HG03135 (cell line): ENCODE data around the gene SART1.

ENCODE experiments used
- ATAC-seq: cut with Tn5 transposase; IDR thresholded peaks from one replicate; pipeline ENCODE4 v1.9.1; 2021; ENCODE audit warnings: mild to moderate bottlenecking, moderate library complexity; ENCODE audit not compliant: unreplicated experiment

The SART1 gene

DNA sequence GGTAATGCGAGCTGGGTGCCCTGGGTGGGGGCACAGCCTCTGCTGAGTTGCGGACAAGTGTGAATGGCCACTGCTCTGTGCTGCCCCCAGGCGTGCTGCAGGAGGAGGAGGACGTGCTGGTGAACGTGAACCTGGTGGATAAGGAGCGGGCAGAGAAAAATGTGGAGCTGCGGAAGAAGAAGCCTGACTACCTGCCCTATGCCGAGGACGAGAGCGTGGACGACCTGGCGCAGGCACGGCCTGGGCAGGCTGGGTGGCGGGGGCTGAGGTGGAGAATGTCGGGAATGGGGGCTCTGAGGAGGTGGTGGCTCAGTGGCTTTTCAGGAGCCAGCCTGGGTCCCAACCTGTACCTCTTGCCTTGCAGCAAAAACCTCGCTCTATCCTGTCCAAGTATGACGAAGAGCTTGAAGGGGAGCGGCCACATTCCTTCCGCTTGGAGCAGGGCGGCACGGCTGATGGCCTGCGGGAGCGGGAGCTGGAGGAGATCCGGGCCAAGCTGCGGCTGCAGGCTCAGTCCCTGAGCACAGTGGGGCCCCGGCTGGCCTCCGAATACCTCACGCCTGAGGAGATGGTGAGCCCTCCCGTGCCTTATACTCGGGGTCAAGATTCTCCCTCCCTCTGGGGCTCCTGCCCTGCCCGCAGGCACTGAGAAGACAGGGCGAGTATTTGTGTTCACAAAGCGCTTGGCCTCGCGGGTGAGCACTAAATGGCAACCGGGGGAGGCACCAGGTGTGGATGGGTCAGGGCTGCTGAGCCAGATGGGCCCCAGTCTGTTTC, 4.6 kb downstream of the SART1 start:
- ATAC-seq = no peak

DNA sequence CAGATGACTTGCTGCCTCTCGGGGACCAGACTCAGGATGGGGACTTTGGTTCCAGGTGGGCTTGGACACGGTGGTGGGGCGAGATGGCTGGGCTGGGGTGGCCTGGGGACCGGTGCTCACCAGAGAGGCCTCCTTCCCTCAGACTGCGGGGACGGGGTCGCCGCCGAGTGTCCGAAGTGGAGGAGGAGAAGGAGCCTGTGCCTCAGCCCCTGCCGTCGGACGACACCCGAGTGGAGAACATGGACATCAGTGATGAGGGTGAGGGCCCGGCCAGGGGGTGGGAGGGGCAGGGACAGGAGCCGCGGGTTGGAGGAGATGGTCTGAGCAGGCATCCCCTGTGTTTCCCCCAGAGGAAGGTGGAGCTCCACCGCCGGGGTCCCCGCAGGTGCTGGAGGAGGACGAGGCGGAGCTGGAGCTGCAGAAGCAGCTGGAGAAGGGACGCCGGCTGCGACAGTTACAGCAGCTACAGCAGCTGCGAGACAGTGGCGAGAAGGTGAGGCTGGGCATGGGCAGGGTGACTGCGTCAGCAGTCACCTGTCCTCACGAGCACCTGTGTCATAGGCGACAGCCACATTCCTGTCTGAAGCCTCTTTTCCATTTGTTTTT, 5.9 kb downstream of the SART1 start:
- ATAC-seq = no peak

DNA sequence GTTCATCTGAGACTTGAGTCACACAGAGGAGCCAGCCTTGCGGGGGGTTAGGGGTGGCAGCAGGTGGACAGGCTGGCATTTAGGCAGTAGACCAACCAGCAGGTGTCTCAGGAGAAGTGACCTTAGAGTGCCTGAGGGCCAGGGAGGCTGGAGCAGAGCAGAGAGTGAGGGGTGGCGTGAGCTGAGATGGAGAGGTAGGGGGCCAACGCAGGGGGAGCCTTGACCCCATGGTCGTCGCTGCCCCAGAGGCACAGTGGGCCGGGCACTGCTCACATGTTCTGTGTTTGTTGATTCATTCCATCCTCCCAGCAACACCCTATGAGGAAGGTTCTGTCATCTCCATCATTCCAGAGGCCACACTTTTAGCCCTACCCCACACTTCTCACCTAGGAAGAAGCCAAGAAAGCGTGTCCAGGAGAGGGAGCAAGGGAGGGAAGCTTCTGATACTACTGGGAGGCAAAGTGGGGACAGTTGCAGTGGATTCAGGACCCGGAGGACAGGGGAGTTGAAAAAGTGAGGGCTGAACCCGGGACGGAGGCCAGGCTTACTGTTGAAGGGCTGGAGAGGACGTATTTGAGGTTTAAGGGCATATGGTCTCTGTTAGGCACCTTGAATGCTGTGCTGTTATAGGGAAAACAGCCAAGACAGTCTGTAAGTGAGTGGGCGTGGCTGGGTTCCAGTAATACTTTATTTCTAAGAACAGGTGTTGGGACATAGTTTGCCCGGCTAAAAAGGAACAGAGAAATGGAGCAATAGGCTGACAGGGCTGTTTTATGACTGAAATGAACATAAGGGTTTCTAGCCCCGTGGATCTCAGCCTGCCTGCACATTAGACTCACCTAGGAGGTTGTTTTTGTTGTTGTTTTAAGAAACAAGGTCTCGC, 7.3 kb downstream of the SART1 start:
- ATAC-seq = no peak

DNA sequence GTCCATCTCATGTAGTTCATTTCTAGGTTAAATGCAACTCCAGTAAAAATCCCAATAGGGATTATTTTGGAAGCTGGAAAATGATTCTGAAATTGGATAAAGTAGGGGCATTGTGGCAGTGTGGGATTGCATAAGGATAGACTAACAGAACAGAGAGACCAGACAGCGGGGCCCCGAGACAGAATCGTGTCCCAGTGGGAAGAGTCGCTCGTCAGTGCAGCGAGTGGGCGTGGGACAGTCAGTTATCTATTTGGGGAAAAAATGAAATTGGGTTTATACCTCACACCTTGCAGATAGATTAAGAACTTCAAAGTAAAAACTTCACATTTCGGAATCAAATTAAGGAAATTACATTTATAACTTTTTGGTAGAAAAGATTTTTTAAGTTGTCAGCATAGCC, 10.6 kb downstream of the SART1 start:
- ATAC-seq = no peak

DNA sequence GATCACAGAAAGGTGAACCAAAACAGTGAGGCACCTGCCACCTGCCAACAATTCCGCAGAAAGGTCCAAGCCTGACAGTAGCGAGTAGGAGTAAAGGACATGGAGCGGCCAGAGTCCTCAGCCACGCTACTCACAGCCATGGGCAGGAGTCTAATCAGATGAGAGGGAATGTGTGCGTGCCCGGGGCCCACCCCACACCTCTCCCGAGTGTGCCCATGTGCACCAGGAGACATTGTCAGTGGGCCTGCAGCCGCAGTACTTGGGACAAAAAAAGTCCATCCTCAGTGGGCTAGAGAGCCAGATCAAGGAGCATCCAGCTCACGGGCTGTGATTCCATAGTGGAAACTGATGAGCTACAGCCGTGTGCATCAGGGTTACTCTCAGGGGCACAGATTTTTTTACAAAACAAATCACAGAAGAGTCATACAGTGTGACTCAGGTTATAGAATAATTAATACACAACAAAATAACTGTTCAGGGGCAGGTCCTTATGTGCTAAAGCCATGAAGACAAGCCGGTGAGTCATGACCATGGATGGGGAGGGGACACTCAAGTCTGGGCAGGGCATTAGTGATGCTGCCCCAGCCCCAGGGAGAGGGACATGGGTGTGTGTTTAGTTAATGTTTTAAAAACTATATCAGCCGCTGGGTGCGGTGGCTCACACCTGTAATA, 12.0 kb downstream of the SART1 start:
- no peak for ATAC-seq

DNA sequence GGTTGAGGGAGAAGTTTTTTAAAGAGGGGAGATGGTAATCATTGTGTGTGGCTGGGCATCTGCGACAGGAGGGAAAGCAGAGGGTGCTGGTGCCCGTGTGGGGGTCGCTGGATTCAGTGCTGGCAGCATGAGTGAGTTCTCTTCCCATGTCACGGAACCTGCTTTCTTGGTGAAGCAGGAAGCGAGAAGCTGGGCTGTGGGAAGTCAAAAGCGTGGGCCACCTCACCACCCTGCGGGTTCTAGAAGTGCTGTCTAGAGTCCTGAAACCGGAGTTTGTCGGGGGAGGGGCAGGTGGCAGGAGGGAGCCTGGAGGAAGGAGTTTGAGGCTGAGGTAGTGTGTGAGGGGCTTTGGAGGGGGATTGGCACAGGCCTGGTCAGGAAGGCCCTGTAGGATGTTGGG, 14.2 kb downstream of the SART1 start:
- no peak for ATAC-seq

DNA sequence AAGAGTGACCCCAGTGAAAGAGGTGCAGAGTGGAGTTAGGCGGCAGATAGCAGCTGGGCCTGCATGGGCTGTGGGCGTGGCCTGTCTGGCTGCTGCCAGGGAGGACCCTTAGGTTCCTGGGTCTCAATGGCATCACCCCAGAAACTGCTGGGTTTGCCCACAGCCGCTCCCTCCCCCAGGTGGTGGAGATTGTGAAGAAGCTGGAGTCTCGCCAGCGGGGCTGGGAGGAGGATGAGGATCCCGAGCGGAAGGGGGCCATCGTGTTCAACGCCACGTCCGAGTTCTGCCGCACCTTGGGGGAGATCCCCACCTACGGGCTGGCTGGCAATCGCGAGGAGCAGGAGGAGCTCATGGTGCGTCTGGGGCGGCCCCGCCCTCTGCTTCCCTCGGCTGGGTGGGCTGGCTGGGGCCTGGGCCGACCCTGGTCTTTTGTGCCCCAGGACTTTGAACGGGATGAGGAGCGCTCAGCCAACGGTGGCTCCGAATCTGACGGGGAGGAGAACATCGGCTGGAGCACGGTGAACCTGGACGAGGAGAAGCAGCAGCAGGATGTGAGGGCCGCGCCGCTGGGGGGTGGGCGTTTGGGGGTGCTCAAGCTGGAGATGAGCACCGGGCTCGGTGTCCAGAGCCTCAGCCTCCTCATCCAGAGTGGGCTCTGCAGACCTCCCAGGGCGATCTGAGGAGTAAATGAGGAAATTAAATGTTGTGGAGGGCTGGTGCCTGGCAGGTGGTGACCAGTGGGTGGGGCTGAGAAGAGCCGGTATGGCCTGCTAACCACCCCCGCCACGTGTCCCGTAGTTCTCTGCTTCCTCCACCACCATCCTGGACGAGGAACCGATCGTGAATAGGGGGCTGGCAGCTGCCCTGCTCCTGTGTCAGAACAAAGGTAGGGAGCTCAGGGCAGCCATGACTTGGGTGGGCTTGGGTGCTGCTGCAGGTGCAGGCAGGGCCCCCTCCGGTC, 15.0 kb downstream of the SART1 start:
- ATAC-seq = no peak

DNA sequence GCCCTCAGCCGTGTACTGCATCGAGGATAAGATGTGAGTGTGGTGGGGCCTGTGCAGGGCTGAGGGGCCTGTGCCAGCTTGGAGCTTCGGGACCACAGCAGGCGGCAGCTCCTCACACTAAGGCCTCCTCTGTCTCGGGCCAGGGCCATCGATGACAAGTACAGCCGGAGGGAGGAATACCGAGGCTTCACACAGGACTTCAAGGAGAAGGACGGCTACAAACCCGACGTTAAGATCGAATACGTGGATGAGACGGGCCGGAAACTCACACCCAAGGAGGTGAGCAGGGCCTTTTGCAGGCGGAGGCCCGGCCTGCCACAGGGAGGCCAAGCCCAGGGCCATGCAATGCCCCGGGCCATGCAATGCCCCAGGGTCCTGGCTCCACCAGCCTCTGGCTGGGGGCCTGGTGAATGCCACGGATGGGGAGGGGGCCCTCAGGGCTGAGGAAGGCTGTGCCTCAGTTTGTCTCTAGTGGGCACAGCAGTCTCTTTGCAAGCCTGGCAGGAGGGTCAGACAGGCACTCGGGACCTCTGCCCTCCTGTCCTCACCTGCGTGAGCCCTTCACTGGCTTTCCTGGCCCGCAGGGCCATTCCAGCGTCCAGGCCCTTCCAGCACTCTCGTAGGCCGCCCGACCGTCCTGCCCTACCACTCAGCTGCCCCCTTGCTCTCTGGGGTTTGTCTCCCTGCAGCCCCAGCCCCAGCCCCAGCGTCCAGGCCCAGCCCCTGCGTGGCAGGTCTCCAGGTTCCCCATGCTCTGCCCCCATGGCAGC, 16.3 kb downstream of the SART1 start:
- ATAC-seq = no peak

DNA sequence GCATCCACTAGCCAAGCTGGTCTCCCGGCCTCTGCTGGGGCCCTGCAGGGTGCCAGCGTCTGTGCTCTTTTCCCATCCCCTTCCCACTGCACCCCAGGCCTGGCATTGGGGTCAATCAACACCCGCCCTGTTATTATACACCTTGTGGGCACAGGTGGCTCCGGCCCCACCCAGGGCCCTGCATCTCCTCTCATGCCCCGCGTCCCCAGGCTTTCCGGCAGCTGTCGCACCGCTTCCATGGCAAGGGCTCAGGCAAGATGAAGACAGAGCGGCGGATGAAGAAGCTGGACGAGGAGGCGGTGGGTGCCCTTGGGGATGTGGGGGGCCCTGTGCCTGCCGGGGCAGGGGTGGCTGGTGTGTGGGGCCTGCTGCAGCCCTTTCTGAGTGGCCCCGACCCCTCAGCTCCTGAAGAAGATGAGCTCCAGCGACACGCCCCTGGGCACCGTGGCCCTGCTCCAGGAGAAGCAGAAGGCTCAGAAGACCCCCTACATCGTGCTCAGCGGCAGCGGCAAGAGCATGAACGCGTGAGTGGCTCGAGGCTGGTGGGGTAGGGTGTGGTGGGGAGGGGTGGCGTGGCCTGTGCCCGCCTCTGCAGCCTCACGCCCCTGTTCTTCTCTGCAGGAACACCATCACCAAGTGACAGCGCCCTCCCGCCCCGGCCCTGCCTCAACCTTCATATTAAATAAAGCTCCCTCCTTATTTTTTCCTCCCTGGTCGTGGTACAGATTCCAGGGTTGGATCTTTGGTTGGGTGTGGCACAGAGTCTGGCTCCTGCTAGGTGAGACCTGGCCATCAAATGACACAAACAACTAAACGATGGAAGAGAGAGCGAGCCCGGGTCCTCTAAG, 17.1 kb downstream of the SART1 start:
- ATAC-seq = no peak

DNA sequence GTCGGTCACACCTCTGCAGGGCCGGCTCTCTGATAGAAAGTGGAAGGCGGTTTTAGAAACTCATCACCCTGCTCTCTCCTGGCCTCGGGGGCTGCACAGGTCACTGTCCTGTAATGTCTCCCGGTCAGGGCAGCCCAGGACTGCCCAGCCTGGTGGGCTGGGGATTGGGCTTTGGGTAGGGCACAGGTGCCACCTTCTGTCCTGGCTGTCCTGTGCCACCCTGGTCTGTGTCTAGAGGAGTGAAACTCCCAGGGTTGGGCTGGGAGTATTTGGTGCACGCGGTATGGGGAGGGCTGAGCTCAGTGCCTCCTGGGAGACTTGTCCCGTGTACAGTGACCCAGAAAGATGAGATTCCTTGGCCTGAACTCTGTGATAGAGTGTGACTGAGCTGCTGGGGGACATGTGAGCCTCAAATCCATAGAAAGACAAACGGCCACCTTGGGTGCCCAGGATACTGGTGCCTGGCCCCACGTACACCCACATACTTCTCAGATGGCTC, 17.8 kb downstream of the SART1 start:
- no peak for ATAC-seq

DNA sequence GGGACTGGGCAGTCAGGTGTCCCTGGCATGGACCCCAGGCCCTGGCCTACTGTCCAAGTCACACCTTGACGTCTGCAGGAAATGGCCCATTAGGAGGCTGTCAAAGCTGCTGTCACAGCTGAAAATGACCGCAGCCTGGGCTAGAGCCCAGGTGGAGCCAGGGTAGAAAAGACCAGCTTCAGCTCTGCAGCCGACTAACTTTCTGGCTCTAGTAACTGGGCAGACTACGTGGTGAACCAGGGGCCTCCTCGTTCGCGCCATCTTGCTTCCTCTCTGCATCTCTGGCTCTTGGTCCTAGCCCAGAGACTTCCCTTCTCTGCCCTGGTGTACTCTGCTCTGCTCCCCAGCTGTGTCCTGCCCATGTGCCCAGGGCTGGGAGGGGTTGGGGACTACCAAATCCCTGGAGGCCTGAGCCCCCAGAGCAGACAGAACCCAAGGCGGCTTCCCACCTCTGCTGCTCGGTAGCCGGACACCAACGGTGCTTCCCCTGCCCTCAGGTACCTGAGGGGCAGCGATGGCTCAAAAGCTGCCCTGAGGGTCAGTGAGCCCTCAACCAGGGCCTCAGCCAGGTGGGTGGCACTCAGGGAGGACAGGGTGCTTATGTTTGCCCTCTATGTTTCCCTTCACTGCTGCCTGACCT, 19.7 kb downstream of the SART1 start:
- no peak for ATAC-seq

DNA sequence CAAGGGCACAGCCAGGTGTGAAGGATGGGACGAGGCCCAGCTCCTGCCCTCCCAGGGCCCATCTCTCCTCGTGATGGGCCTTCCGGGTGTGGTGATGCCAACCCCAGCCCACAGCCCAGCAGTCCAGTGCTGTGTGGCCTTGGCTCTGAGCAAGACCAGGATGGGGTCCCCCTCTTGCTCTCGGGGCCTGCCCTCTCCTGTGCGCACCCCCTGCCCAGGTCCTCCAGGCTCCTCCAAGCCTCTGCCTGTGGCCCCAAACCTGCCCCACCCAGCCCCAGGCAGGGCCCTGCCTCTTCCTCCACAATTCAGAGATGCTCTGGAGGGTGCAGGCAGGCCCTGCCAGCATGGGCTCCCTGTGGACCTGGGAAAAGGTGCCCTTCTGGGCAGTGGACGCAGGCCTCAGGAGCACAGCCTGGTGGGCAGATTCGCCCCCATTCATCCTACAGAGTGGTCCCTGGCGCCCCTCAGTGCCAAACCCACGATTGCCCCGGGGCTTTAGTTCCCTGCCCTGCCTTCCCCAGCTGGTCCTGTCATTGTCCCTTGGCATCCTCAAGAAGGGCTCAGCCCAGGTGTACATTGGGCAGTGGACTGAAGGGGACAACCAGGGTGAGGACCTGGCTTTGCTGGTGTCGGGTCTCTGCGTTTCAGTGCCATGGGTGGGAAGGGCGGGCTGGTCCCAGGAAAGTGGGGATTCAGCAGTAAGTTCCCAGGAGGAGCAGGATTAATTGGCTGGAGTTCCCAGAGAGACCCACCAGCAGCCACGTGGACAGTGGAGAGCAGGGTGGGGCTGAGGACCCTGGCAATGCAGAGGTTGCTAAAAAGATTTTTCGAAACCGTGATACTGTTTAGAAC, 20.7 kb downstream of the SART1 start:
- ATAC-seq = no peak

DNA sequence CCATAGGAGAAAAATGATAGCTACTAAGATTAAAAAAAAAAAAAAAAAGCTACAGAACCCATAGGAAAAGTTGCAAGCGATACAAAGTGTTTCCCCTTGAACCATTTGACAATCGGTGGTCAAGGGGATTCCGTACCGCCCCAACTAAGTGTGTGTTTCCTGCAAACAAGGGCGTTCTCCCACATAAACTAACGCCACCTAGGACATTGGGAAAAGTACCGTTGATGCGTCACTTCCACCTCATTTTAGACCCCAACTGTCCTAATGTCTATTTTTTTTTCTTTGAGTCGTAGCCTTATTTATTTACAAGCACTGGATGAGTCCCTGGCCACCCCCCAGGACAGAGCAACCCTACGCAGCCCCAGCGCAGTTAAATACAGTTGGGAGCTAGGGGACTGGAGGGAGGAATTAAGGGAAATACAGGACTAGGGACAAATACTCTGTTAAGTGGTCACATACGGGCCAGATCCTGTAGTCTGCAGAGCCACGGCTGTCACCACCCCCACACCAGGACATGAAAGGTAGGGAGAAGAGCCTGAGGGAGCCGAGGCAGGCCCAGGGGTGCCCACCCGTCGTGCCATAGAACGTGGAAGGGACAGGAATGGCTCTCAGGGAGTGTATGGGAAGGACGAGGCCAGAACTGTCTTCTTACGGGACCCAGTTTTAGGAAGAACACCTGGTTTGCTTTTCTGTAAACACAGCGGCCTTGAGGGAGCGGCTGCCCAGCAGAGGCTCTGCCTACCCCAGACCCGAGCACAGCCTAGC, 21.5 kb downstream of the SART1 start:
- no peak for ATAC-seq

DNA sequence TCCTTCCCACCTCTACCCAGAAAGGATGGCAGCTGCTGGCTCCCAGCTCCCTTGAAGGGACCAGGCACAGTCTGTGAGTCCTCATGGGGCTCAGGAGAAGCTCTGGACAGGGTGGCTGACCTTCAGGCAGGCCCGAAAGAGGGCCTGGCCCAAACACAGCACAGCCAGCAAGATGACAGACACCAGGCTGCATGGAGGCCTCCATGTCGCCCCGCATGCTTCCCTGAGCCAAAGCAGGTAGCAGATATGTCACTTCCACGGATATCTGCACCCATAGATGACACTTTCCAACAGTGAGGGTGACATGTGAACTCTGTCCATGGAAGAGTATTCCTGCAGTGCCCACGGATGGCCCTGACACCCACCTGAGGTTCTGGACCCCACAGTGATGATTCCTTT, 22.1 kb downstream of the SART1 start:
- no peak for ATAC-seq

DNA sequence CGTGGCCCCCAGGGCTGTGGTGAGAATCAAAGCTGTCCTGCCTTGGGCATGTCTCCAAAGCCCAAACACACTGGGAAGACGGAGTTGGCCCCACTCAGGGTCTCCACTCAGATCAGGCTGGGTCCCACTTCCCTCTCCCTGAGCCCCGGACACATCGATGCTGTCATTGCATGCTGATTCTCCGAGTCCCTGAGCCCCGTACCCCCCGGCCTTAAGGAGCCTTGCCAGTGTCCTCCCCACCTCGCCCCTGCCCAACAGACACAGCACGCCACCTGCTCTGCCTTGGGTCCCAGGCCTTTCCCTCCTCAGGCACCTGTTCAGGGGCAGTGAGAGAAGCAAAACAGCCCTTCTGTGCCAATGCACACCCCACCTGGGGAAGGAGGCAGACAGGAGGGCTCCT, 25.8 kb downstream of the SART1 start:
- no peak for ATAC-seq
